Sigmoid colon (tissue), 7 donors: ENCODE measurements around the gene CCDC107. TPM values are rescaled to one million over a fixed set of nuclear protein-coding genes. Genes with fewer than 3 reads are reported as not detected.
A peak's percentile ranks its signal among the peaks of the same experiment; 100 is the strongest.
"Not testable (repeated sequence)": the region's sequence is repeated elsewhere in the genome, so short reads cannot be mapped to it uniquely, and the experiment has no call there.

Source experiments
- DNase-seq: peaks from one replicate; pipeline ENCODE4 v3.0.0-alpha.2; 2019
- H3K27ac ChIP-seq, 4 donors: fragments of 200-600 bp; sonication (generic); one replicate each; pipeline ENCODE4 v1.5.1; 2016 to 2019; ENCODE audit warnings: mild to moderate bottlenecking in 1 of 4
- H3K27me3 ChIP-seq, 3 donors: fragments of 200-600 bp; sonication (generic); one replicate each; pipeline ENCODE4 v1.5.1; 2019; ENCODE audit warnings: mild to moderate bottlenecking in 1 of 3
- H3K36me3 ChIP-seq, 4 donors: fragments of 200-600 bp; sonication (generic); one replicate each; pipeline ENCODE4 v1.5.1; 2016 to 2019
- H3K4me1 ChIP-seq, 4 donors: fragments of 200-600 bp; sonication (generic); one replicate each; pipeline ENCODE4 v1.5.1; 2017 to 2019
- H3K4me3 ChIP-seq, 4 donors: fragments of 200-600 bp; sonication (generic); one replicate each; pipeline ENCODE4 v1.5.1; 2017 to 2019; ENCODE audit warnings: mild to moderate bottlenecking in 2 of 4, moderate library complexity in 1 of 4
- H3K9me3 ChIP-seq, 4 donors: fragments of 200-600 bp in 3 of 4; sonication (generic) in 3 of 4; one replicate each; pipeline versions ENCODE4 v1.5.1 to v1.6.1; 2013 to 2019
- CTCF ChIP-seq, 4 experiments: fragments of 450-650 bp in 3 of 4; fragments of 200-600 bp in 1 of 4; IDR thresholded peaks; one replicate each; pipeline ENCODE4 v1.5.1; 2016 to 2019; ENCODE audit warnings: antibody characterized with exemption in 4 of 4, mild to moderate bottlenecking in 3 of 4, moderate library complexity in 2 of 4
- EP300 ChIP-seq, 4 donors: sonication (generic); formaldehyde crosslinking; IDR thresholded peaks; one replicate each; pipeline ENCODE4 v1.6.1; 2017; ENCODE audit warnings: antibody characterized with exemption in 4 of 4
- POLR2A ChIP-seq, 2 donors: fragments of 450-650 bp; IDR thresholded peaks; one replicate each; pipeline ENCODE4 v1.6.1; 2016; ENCODE audit warnings: antibody characterized with exemption in 2 of 2, mild to moderate bottlenecking in 2 of 2, moderate library complexity in 2 of 2
- POLR2AphosphoS5 ChIP-seq, 4 donors: sonication (generic); formaldehyde crosslinking; IDR thresholded peaks; one replicate each; pipeline ENCODE4 v1.6.1; 2017; ENCODE audit warnings: antibody characterized with exemption in 4 of 4
- WGBS, 2 donors: extraction: QIAGEN DNeasy Blood & Tissue Kit; methylation state at CpG; one replicate each; pipeline ENCODE4 v1.1.7; 2013; 5-methylcytosine and 5-hydroxymethylcytosine counted together
- intact Hi-C: fragments of 100-400 bp; cut with DNase I; formaldehyde crosslinking; loops from one replicate; pipeline ENCODE4 v1.15.1; 2023
- polyA plus RNA-seq, 3 donors: library from polyadenylated mRNA; stranded (reverse); fragments of 200-250 nt; gene quantifications; one replicate each; pipeline ENCODE4 v1.2.3, GENCODE V29; 2013
- total RNA-seq, 4 donors: library from RNA; depleted of rRNA; stranded (reverse); fragments of >200 nt; gene quantifications; one replicate each; pipeline ENCODE4 v1.1.0, GENCODE V29; 2016
- donor health status: healthy with polysubstance abuse.
- donor health status: Bipolar disorder and iron deficiency.
- donor health status: healthy.

Gene CCDC107
- total RNA-seq = 100 to 1,000 TPM in 1 of 4 donors, 10 to 100 TPM in 3; 70.6 to 112 (median 83.1) TPM
- 10 to 100 TPM; 21.3 to 28.8 (median 24.2) TPM for polyA plus RNA-seq

DNA sequence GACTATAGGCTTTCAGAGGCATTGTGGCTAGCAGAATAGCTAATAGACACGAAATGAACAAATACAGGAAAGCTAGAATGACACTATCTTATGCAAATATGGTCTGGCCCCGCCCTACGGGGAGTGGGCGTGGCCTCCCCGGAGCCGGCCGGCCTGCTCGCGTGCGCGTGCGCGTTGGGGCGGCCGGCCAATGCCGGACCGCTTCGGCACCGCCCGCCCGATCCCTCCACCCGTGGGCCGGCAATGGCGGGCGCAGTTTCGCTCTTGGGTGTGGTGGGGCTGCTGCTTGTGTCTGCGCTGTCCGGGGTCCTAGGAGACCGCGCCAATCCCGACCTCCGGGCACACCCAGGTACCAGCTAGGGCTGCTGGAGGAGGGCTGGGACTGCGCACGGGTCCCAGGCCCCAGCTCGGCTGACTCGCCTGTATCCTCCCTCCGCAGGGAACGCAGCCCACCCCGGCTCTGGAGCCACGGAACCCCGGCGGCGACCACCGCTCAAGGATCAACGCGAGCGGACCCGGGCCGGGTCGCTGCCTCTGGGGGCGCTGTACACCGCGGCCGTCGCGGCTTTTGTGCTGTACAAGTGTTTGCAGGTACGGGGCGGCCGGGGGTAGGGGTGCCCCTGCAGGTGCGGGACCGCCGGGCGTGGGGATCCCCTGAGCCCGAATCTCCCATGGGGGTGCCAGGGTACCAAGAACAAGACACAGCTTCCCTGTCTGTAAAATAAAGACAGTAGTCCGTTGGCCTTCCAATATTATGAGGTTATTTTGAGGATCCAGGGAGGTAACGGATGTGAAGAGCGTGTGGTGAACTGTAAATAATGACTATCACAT, at the start of gene CCDC107:
CCDC107 (plus strand) TSS at position 156 of the 831 bp plus-strand sequence; CDS start at position 244, 88 bp downstream.
- H3K9me3 ChIP-seq = no peaks in the 10 kb centered on the region
- peak; percentile 93 for DNase-seq
- H3K27ac ChIP-seq = peak within 1 kb of the TSS; percentile 97 to 98 (median 98)
- H3K36me3 ChIP-seq = peaks cover 0 to 13% (median 10%) of the 10 kb centered on the region in 4 donors
- H3K27me3 ChIP-seq = no peaks in the 10 kb centered on the region
- H3K4me3 ChIP-seq = peak within 1 kb of the TSS; percentile 70 to 92 (median 76)
- peaks cover 0 to 59% (median 50%) of the 10 kb centered on the region in 4 donors for H3K4me1 ChIP-seq
- WGBS, 2 donors = 0% methylated on average over 67 of the region's 67 CpGs
- intact Hi-C loops = loop anchor here (1.0 to 10.0 kb wide), 2 partner anchors 72 to 664 kb away; no protein-coding TSS in a partner anchor
- TF ChIP-seq POLR2A (IDR thresholded peaks at IDR 0.05) (peak; percentile 87 to 88), EP300 (IDR thresholded peaks at IDR 0.05) (no peak), CTCF (IDR thresholded peaks at IDR 0.05) (peak in 3 of 4 experiments; percentile 43 to 59 (median 49)), POLR2AphosphoS5 (IDR thresholded peaks at IDR 0.05) (peak; percentile 91 to 96 (median 94))

DNA sequence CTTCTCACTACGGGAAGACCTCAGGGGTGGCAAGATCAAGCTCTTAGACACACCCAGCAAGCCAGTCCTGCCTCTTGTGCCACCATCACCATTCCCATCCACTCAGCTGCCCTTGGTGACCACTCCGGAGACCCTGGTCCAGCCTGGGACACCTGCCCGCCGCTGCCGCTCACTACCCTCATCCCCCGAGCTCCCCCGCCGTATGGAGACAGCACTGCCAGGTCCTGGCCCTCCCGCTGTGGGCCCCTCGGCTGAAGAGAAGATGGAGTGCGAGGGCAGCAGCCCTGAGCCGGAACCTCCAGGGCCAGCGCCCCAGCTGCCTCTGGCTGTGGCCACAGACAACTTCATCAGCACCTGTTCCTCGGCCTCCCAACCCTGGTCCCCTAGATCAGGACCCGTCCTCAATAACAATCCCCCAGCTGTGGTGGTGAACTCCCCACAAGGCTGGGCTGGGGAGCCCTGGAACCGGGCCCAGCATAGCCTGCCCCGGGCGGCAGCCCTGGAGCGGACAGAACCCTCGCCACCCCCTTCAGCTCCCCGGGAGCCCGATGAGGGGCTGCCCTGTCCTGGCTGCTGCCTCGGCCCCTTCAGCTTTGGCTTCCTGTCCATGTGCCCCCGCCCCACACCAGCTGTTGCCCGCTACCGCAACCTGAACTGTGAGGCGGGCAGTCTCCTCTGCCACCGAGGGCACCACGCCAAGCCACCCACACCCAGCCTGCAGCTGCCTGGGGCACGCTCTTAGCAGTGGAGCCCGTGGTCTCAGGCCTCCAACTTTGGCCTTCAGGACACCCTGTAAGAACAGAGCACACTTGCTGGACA, 48.9 kb upstream of the CCDC107 start:
- Histone ChIP-seq H3K36me3 (peaks cover 0 to 31% (median 17%) of the 10 kb centered on the region in 4 donors), H3K4me3 (no peak overlapping the region), H3K27me3 (no peaks in the 10 kb centered on the region), H3K9me3 (no peaks in the 10 kb centered on the region), H3K4me1 (peaks cover 0 to 23% (median 17%) of the 10 kb centered on the region in 4 donors), H3K27ac (no peak overlapping the region)
- intact Hi-C loops = loop anchor here (5.0 kb wide), 1 partner anchor 123 kb away; the partner anchor contains the start of genes CREB3 and TLN1
- TF ChIP-seq CTCF (IDR thresholded peaks at IDR 0.05) = no peak
- TF ChIP-seq EP300 (IDR thresholded peaks at IDR 0.05) = no peak
- 91 to 93% methylated on average over 31 of the region's 31 CpGs for WGBS, 2 donors
- peak; percentile 68 for DNase-seq

DNA sequence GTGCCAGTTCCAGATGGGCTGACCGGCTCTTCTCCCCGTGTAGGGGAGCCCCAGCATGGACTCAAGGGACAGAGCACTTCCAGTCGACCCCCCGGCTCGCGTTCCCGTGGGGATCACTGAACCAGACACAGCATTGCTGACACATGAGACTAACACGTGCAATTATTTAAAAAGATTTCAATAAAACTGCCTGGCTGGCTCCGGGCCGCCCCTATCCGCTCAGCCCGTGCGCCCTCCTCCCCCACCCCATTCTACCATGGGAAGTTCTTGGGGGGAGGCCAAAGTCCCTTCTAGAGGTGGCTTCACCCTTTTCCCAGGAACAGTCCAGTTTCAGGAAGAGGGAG, 48.3 kb upstream of the CCDC107 start:
- no peak overlapping the region for H3K4me3 ChIP-seq
- H3K9me3 ChIP-seq = no peaks in the 10 kb centered on the region
- peaks cover 0 to 18% (median 17%) of the 10 kb centered on the region in 4 donors for H3K4me1 ChIP-seq
- no peak overlapping the region for H3K27ac ChIP-seq
- no peak for TF ChIP-seq CTCF (IDR thresholded peaks at IDR 0.05)
- no peak for TF ChIP-seq POLR2AphosphoS5 (IDR thresholded peaks at IDR 0.05)
- no peak for TF ChIP-seq EP300 (IDR thresholded peaks at IDR 0.05)
- no peak for TF ChIP-seq POLR2A (IDR thresholded peaks at IDR 0.05)
- 90 to 93% methylated on average over 13 of the region's 13 CpGs for WGBS, 2 donors
- no peak for DNase-seq
- no peaks in the 10 kb centered on the region for H3K27me3 ChIP-seq
- intact Hi-C loops = loop anchor here (5.0 kb wide), 1 partner anchor 123 kb away; the partner anchor contains the start of genes CREB3 and TLN1
- H3K36me3 ChIP-seq = peaks cover 0 to 31% (median 17%) of the 10 kb centered on the region in 4 donors

DNA sequence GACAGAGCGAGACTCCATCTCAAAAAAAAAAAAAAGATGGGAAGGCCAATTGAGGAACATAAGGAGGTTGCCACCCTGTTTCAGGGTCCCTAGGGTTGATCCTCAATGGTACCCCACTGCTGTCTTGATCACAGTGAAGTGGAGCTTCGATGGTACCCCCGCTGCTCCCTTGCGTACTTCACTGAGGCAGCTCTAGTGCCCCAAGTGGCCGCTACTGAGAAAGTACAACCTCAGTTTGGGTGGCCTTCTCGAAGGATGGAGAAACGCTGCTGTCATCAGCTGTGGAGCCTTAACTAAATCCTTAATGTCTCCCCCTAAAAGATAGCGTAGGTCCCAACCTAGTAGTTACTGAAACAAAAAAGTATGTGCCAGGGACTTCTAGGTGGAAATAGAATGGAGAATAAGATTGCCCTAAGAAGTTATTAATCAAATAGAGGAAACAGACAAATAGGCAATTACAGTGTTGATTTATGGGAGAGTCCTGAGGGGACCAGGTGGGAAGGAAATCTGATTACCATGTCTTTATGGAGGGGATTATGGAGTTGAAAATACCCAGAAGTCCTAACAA, 46.8 kb upstream of the CCDC107 start:
- Histone ChIP-seq H3K27me3 (no peaks in the 10 kb centered on the region), H3K4me1 (peaks cover 0 to 13% (median 11%) of the 10 kb centered on the region in 4 donors), H3K36me3 (peaks cover 0 to 31% (median 17%) of the 10 kb centered on the region in 4 donors), H3K27ac (no peak overlapping the region), H3K9me3 (no peaks in the 10 kb centered on the region), H3K4me3 (no peak overlapping the region)
- intact Hi-C loops = no loop called here
- DNase-seq = peak; percentile 72
- WGBS, 2 donors = 17 to 19% methylated on average over 8 of the region's 8 CpGs
- no peak for TF ChIP-seq POLR2A (IDR thresholded peaks at IDR 0.05)
- TF ChIP-seq CTCF (IDR thresholded peaks at IDR 0.05) = peak in 3 of 4 experiments; percentile 37 to 57 (median 42)

DNA sequence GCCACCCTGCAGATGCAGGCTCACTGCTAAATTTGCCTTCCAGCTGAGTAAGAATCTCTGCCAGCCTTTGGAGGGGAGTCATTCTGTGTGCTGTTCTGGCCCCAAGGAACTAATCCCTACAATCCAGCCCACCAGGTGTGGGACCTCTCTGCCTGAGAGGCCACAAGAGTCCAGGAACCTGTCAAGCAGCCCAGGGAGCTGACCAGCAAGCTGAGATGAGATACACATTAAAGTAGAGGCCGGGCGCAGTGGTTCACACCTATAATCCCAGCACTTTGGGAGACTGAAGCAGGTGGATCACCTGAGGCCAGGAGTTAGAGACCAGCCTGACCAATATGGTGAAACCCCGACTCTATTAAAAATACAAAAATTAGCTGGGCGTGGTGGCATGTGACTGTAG, 46.0 kb upstream of the CCDC107 start:
- H3K9me3 ChIP-seq, H3K27ac ChIP-seq, H3K4me3 ChIP-seq, H3K27me3 ChIP-seq, DNase-seq, intact Hi-C loops: not testable (repeated sequence)
- 95% methylated on average over 4 of the region's 4 CpGs for WGBS, 2 donors
- peaks cover 0 to 10% (median 9%) of the 10 kb centered on the region in 4 donors for H3K4me1 ChIP-seq
- peaks cover 0 to 31% (median 17%) of the 10 kb centered on the region in 4 donors for H3K36me3 ChIP-seq
